H1 (cell line): ENCODE results near the gene ABCF2. TPM values are rescaled to one million over a fixed set of nuclear protein-coding genes. Genes with fewer than 3 reads are reported as not detected.

Source experiments
- CTCF ChIA-PET: fragments of 300-600 bp; sonication (Branson Sonifier 250); formaldehyde crosslinking; loops from one replicate; lab custom pipeline; 2021; ENCODE audit not compliant: partially characterized antibody; lab: Charles Lee
- POLR2A ChIA-PET: fragments of 300-600 bp; sonication (Branson Sonifier 250); formaldehyde crosslinking; loops from one replicate; lab custom pipeline; 2021; ENCODE audit warnings: inconsistent platforms; ENCODE audit not compliant: partially characterized antibody; lab: Charles Lee
- DNase-seq, 2 experiments: peaks; one replicate each; pipeline versions ENCODE4 v3.0.0 to v3.0.0-alpha.2; 2010 to 2022; ENCODE audit warnings: low spot score in 2 of 2, low read depth in 1 of 2, mixed read lengths in 1 of 2
- FAIRE-seq: peaks from 2 replicates; lab custom pipeline; 2011; peaks lifted over from hg19 to GRCh38; lab: Jason Lieb, UNC
- H2AFZ ChIP-seq: 2 replicates; pipeline ENCODE4 v1.8.1; 2012; ENCODE audit warnings: low read length, inconsistent platforms
- H2AK5ac ChIP-seq: 2 replicates; pipeline ENCODE4 v1.6.1; 2013; ENCODE audit warnings: low read depth, low read length
- H2BK120ac ChIP-seq: replicated peaks from 2 replicates; pipeline ENCODE3; 2013; ENCODE audit warnings: low read depth, low read length, inconsistent platforms
- H2BK12ac ChIP-seq: 2 replicates; pipeline ENCODE4 v1.6.1; 2013; ENCODE audit warnings: low read depth, low read length
- H2BK15ac ChIP-seq: 2 replicates; pipeline ENCODE4 v1.6.1; 2013; ENCODE audit warnings: low read length
- H2BK20ac ChIP-seq: 2 replicates; pipeline ENCODE4 v1.6.1; 2013; ENCODE audit warnings: low read length
- H2BK5ac ChIP-seq: 2 replicates; pipeline ENCODE4 v1.6.1; 2013; ENCODE audit warnings: low read depth, low read length
- H3K14ac ChIP-seq: 2 replicates; pipeline ENCODE4 v1.6.1; 2013; ENCODE audit warnings: inconsistent platforms; ENCODE audit not compliant: insufficient read length
- H3K18ac ChIP-seq: 2 replicates; pipeline ENCODE4 v1.6.1; 2013; ENCODE audit warnings: low read length; ENCODE audit errors: extremely low read depth
- H3K23ac ChIP-seq: 2 replicates; pipeline ENCODE4 v1.6.1; 2013; ENCODE audit warnings: inconsistent platforms; ENCODE audit not compliant: insufficient read length
- H3K23me2 ChIP-seq: 2 replicates; pipeline ENCODE4 v1.6.1; 2013; ENCODE audit warnings: low read depth, low read length
- H3K27ac ChIP-seq: 2 replicates; pipeline ENCODE4 v1.6.1; 2011; ENCODE audit warnings: low read depth, low read length, inconsistent platforms
- H3K27me3 ChIP-seq, 4 experiments: replicated peaks in 1 of 4; 1 replicate in 1 of 4; 2 replicates in 3 of 4; pipeline versions ENCODE4 v1.6.1 to v1.8.1; 2011 to 2013; ENCODE audit warnings: low read length in 3 of 4, mild to moderate bottlenecking in 3 of 4, inconsistent platforms in 2 of 4, mixed read lengths in 2 of 4, moderate library complexity in 1 of 4; ENCODE audit not compliant: control insufficient read depth in 3 of 4, insufficient read depth in 3 of 4; ENCODE audit errors: extremely low read depth in 1 of 4
- H3K36me3 ChIP-seq, 4 experiments: 2 replicates each; pipeline versions ENCODE4 v1.6.1 to v1.8.1; 2011 to 2013; ENCODE audit warnings: mild to moderate bottlenecking in 4 of 4, low read length in 3 of 4, moderate library complexity in 2 of 4, control low read depth in 1 of 4, inconsistent platforms in 1 of 4; ENCODE audit not compliant: insufficient read depth in 4 of 4, control insufficient read depth in 2 of 4
- H3K4ac ChIP-seq: replicated peaks from 2 replicates; pipeline ENCODE3; 2013; ENCODE audit warnings: low read length, low read depth, mixed read lengths, inconsistent platforms; ENCODE audit not compliant: insufficient read length
- H3K4me1 ChIP-seq, 4 experiments: replicated peaks in 1 of 4; 1 replicate in 1 of 4; 2 replicates in 3 of 4; pipeline versions ENCODE4 v1.6.1 to v1.8.1; 2011 to 2013; ENCODE audit warnings: low read length in 3 of 4, inconsistent platforms in 2 of 4, mixed read lengths in 1 of 4; ENCODE audit not compliant: insufficient read depth in 4 of 4, control insufficient read depth in 3 of 4
- H3K4me2 ChIP-seq, 2 experiments: 2 replicates each; pipeline versions ENCODE4 v1.6.1 to v1.8.1; 2011 to 2013; ENCODE audit warnings: low read depth in 2 of 2, low read length in 2 of 2, control low read depth in 1 of 2, inconsistent platforms in 1 of 2, mild to moderate bottlenecking in 1 of 2; ENCODE audit not compliant: insufficient read depth in 1 of 2
- H3K4me3 ChIP-seq, 4 experiments: fragments of 200-600, 300-600 bp in 1 of 4; sonication (generic), shearing (Covaris generic), sonication (Bioruptor Twin) in 1 of 4; 2 replicates each; pipeline versions ENCODE4 v1.5.1 to v1.8.1; 2011 to 2016; ENCODE audit warnings: low read length in 4 of 4, low read depth in 3 of 4, control low read depth in 2 of 4, inconsistent platforms in 2 of 4, mild to moderate bottlenecking in 2 of 4, mixed read lengths in 1 of 4, moderate library complexity in 1 of 4; ENCODE audit not compliant: insufficient read depth in 2 of 4; ENCODE audit errors: extremely low read depth in 1 of 4
- H3K56ac ChIP-seq: replicated peaks from 2 replicates; pipeline ENCODE3; 2013; ENCODE audit warnings: low read depth, mild to moderate bottlenecking, mixed read lengths, low read length, inconsistent platforms; ENCODE audit not compliant: insufficient read length
- H3K79me1 ChIP-seq: 2 replicates; pipeline ENCODE4 v1.6.1; 2013; ENCODE audit warnings: low read depth, low read length, control low read depth
- H3K79me2 ChIP-seq, 2 experiments: 2 replicates each; pipeline versions ENCODE4 v1.6.1 to v1.8.1; 2012 to 2013; ENCODE audit warnings: low read length in 2 of 2, mild to moderate bottlenecking in 2 of 2, inconsistent platforms in 1 of 2; ENCODE audit not compliant: insufficient read depth in 2 of 2, control insufficient read depth in 1 of 2
- H3K9ac ChIP-seq, 4 experiments: replicated peaks in 1 of 4; 1 replicate in 1 of 4; 2 replicates in 3 of 4; pipeline versions ENCODE4 v1.6.1 to v1.8.1; 2011 to 2013; ENCODE audit warnings: low read depth in 3 of 4, low read length in 3 of 4, control low read depth in 2 of 4, mild to moderate bottlenecking in 2 of 4, moderate library complexity in 2 of 4, inconsistent platforms in 1 of 4; ENCODE audit errors: extremely low read depth in 1 of 4
- H3K9me3 ChIP-seq, 2 experiments: 2 replicates each; pipeline versions ENCODE4 v1.6.1 to v1.8.1; 2012 to 2013; ENCODE audit warnings: mild to moderate bottlenecking in 2 of 2, moderate library complexity in 2 of 2, control low read depth in 1 of 2, inconsistent platforms in 1 of 2, low read depth in 1 of 2, low read length in 1 of 2, mixed read lengths in 1 of 2; ENCODE audit not compliant: insufficient read depth in 2 of 2
- H4K20me1 ChIP-seq, 2 experiments: replicated peaks in 1 of 2; 2 replicates each; pipeline versions ENCODE3 to v1.8.1; 2011 to 2013; ENCODE audit warnings: inconsistent platforms in 2 of 2, low read length in 2 of 2, mild to moderate bottlenecking in 1 of 2; ENCODE audit not compliant: insufficient read depth in 2 of 2, control insufficient read depth in 1 of 2
- H4K5ac ChIP-seq: 2 replicates; pipeline ENCODE4 v1.6.1; 2013; ENCODE audit warnings: low read length, low read depth, mixed read lengths, inconsistent platforms; ENCODE audit not compliant: insufficient read length
- H4K8ac ChIP-seq: 2 replicates; pipeline ENCODE4 v1.8.0; 2013; ENCODE audit warnings: mild to moderate bottlenecking, moderate library complexity, low read length, inconsistent platforms; ENCODE audit not compliant: insufficient read depth; ENCODE audit errors: extremely low read depth
- H4K91ac ChIP-seq: replicated peaks from 2 replicates; pipeline ENCODE3; 2013; ENCODE audit warnings: low read length, mixed read lengths, inconsistent platforms; ENCODE audit not compliant: insufficient read length
- RBBP5 ChIP-seq: IDR thresholded peaks from 2 replicates; pipeline ENCODE4 v1.7.1; 2012; ENCODE audit warnings: low read depth, mild to moderate bottlenecking, inconsistent platforms, low read length, moderate library complexity, borderline replicate concordance
- WGBS, 2 experiments: shearing (Covaris generic) in 1 of 2; methylation state at CpG; one replicate each; pipeline versions ENCODE4 v1.1.6 to v1.1.7; 2013 to 2015; ENCODE audit warnings: low lambda C conversion rate in 2 of 2, mixed read lengths in 2 of 2, inconsistent platforms in 1 of 2, low coverage in 1 of 2, missing lambda C conversion rate in 1 of 2; ENCODE audit not compliant: insufficient replicate concordance in 2 of 2, insufficient coverage in 1 of 2, insufficient read length in 1 of 2; ENCODE audit errors: extremely low coverage in 1 of 2, missing lambda C conversion rate in 1 of 2; 5-methylcytosine and 5-hydroxymethylcytosine counted together
- polyA plus RNA-seq, 7 experiments: library from polyadenylated mRNA; depleted of rRNA in 3 of 7; stranded (reverse) in 5 of 7; unstranded in 2 of 7; fragments of >200 nt in 5 of 7; fragments of 200-250 nt in 2 of 7; gene quantifications; 1 replicate in 5 of 7; 2 replicates in 1 of 7; 4 replicates in 1 of 7; pipeline versions ENCODE4 v1.2.1 to v1.2.3, GENCODE V29; 2011 to 2013; ENCODE audit warnings: missing spikeins in 2 of 7, mixed read lengths in 2 of 7
- total RNA-seq: library from RNA; stranded (reverse); fragmentation: NEBNext Ultra II Directional; extraction: Animal tissue kit (Norgen Biotek cat#: 25700); gene quantifications from 2 replicates; pipeline ENCODE4 v1.2.1, GENCODE V29; 2021
- TF ChIP-seq, protein P1 (sequence below): IDR thresholded peaks from 2 replicates; pipeline ENCODE4 v1.6.1; 2012; ENCODE audit warnings: inconsistent platforms

The ABCF2 gene
- total and polyA plus RNA-seq, 2 of the 8 experiments (the other 6 are each of a cell fraction or from before 2014, with no cell fraction given), result 28.0 to 55.0 TPM

DNA sequence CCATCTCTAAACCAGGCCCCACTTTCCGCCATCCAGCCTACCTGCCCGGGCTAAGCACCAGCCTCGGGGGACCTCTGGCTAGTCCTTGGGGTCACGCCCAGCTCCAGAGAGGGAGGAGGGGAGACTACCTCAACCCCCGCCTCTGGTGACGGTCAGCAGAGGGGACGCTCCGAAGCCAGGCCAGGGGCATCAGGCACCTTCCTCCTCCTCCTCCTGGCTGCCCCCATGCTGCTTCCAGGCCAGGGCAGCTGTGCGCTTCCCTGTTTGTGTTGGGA is 25.5 kb upstream of the ABCF2 start:
- ChIA-PET POLR2A (interaction anchor here (0.9 to 3.1 kb wide), 10 partner anchors 8 to 190 kb away, joined by 3 to 22 read pairs (median 4); partner anchors contain the start of genes ABCF2 and CHPF2), CTCF (interaction anchor here (0.6 to 3.3 kb wide), 8 partner anchors 8 to 127 kb away, joined by 3 to 14 read pairs (median 6); partner anchors contain the start of gene ABCF2)
- Histone ChIP-seq H2BK15ac (peak overlapping the region; percentile 77; the same call in 1 of the 2 replicates), H3K27me3 (peaks cover 9 to 54% (median 42%) of the 10 kb centered on the region in 4 experiments), H4K8ac (no peak overlapping the region), H2BK5ac (peak overlapping the region; percentile 41; the same call in 1 of the 2 replicates), H2AFZ (no peak overlapping the region), H3K14ac (no peak overlapping the region), H3K4me3 (peak overlapping the region; percentile 45 to 81 (median 66)), H4K20me1 (peaks cover 0 to 3% of the 10 kb centered on the region in 2 experiments), H3K56ac (no peak overlapping the region), H3K4me2 (peak overlapping the region; percentile 81 to 99), H3K79me1 (no peaks in the 10 kb centered on the region), H2AK5ac (no peak overlapping the region; the same call in 1 of the 2 replicates), H3K9me3 (no peaks in the 10 kb centered on the region), H3K27ac (no peak overlapping the region), H3K9ac (peak overlapping the region in 1 of 4 experiments; percentile 58; a peak in 2 of 7 replicates), H3K18ac (peak overlapping the region; percentile 94)
- WGBS, 2 experiments, result 8% methylated on average over 7 of the region's 9 CpGs; no CpG with 5 or more reads in 1 of the 2 experiments
- peak in 1 of 2 experiments; percentile 64 for DNase-seq
- no peak for FAIRE-seq
- TF ChIP-seq, protein P1, sequence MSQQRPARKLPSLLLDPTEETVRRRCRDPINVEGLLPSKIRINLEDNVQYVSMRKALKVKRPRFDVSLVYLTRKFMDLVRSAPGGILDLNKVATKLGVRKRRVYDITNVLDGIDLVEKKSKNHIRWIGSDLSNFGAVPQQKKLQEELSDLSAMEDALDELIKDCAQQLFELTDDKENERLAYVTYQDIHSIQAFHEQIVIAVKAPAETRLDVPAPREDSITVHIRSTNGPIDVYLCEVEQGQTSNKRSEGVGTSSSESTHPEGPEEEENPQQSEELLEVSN, result no peak
- 0 out of 2 replicates have a peak, but pooled peaks have one; percentile 55 for TF ChIP-seq RBBP5
- TF ChIP-seq, all 59 proteins: peak for 1
- no peak overlapping the region for H3K23ac ChIP-seq
- no peak overlapping the region for H2BK120ac ChIP-seq
- peak overlapping the region; percentile 6 for H3K4ac ChIP-seq
- H3K36me3 ChIP-seq, result no peaks in the 10 kb centered on the region
- H3K23me2 ChIP-seq, result peaks cover 25% of the 10 kb centered on the region
- H4K91ac ChIP-seq, result peak overlapping the region; percentile 58
- no peaks in the 10 kb centered on the region for H3K79me2 ChIP-seq
- H4K5ac ChIP-seq, result no peak overlapping the region
- H2BK20ac ChIP-seq, result no peak overlapping the region
- H2BK12ac ChIP-seq, result peak overlapping the region; percentile 91; the same call in 1 of the 2 replicates
- peaks cover 0 to 39% (median 26%) of the 10 kb centered on the region in 4 experiments; a peak in 6 of 7 replicates for H3K4me1 ChIP-seq
